Parathyroid adenoma (tissue), 2 donors: ENCODE results near the gene CPT1B.

ENCODE experiments used
- H2AFZ ChIP-seq: fragments of 300-600 bp; sonication (generic); one replicate; pipeline ENCODE4 v1.7.0; 2017; ENCODE audit warnings: antibody characterized with exemption, mild to moderate bottlenecking
- H3K27ac ChIP-seq: fragments of 300-600 bp; sonication (generic); one replicate; pipeline ENCODE4 v1.7.0; 2017
- H3K27me3 ChIP-seq: fragments of 300-600 bp; sonication (generic); one replicate; pipeline ENCODE4 v1.7.0; 2017; ENCODE audit warnings: low read length; ENCODE audit not compliant: control insufficient read depth, insufficient read depth
- H3K36me3 ChIP-seq: fragments of 300-600 bp; sonication (generic); one replicate; pipeline ENCODE4 v1.7.0; 2017; ENCODE audit warnings: low read length; ENCODE audit not compliant: control insufficient read depth, insufficient read depth
- H3K4me1 ChIP-seq: fragments of 300-600 bp; sonication (generic); one replicate; pipeline ENCODE4 v1.7.0; 2017; ENCODE audit warnings: control low read depth
- H3K4me2 ChIP-seq: fragments of 300-600 bp; sonication (generic); one replicate; pipeline ENCODE4 v1.7.0; 2017; ENCODE audit warnings: low read length
- H3K4me3 ChIP-seq: fragments of 300-600 bp; sonication (generic); one replicate; pipeline ENCODE4 v1.7.0; 2017; ENCODE audit warnings: low read depth, low read length
- H3K79me2 ChIP-seq: fragments of 300-600 bp; sonication (generic); one replicate; pipeline ENCODE4 v1.7.0; 2017; ENCODE audit warnings: control low read depth
- H3K9ac ChIP-seq: fragments of 300-600 bp; sonication (generic); one replicate; pipeline ENCODE4 v1.7.0; 2017; ENCODE audit warnings: mild to moderate bottlenecking
- H3K9me3 ChIP-seq: fragments of 300-600 bp; sonication (generic); one replicate; pipeline ENCODE4 v1.7.0; 2017; ENCODE audit warnings: low read length; ENCODE audit not compliant: control insufficient read depth
- TF ChIP-seq, protein P1 (sequence below): fragments of 300-600 bp; sonication (generic); IDR thresholded peaks from one replicate; pipeline ENCODE4 v1.7.0; 2017; ENCODE audit warnings: antibody characterized with exemption, mild to moderate bottlenecking
- donor health status: primary hyperparathyroidism.

The CPT1B gene

DNA sequence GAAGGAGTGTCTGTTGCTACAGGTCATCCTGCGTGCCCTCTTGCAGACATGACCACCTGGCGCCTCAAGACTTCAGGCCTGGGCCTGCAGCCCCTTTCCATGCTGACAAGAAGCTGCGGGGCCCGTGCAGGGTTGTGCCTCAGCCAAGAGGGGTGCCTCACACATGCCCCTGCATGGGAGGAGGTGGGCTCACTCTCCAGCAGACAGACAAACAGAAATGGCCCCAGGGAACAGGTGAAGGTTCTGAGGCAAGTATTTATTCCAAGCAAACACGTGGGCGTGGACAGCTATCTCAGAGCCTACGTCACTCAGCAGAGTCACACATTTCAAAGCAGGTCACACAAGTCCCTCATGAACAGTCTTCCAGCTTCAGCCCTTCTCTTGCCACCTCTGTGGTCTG is 9.6 kb downstream of the CPT1B start:
- H3K36me3 ChIP-seq = no peaks in the 10 kb centered on the region

DNA sequence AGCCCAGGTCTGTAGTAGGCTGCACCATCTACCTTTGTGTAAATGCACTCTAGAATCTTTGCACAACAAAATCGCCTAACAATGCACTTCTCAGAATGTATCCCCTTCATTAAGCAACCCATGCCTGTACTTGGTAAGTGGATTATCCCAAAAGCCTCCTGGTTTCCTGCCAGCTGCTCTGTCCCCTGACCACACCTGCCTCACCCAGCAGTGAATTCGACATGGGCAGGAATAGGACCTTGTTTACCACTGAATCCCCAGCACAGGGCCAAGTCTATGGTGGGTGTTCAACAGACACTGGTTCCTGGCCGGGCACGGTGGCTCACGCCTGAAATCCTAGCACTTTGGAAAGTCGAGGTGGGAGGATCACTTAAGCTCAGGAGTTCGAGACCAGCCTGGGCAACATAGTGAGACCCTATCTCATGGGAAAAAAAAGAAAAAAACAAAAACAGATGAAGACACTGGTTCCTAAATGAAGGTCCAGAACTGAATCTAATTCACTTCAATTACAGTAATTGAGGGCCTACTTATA is 10.4 kb downstream of the CPT1B start:
- TF ChIP-seq, protein P1, sequence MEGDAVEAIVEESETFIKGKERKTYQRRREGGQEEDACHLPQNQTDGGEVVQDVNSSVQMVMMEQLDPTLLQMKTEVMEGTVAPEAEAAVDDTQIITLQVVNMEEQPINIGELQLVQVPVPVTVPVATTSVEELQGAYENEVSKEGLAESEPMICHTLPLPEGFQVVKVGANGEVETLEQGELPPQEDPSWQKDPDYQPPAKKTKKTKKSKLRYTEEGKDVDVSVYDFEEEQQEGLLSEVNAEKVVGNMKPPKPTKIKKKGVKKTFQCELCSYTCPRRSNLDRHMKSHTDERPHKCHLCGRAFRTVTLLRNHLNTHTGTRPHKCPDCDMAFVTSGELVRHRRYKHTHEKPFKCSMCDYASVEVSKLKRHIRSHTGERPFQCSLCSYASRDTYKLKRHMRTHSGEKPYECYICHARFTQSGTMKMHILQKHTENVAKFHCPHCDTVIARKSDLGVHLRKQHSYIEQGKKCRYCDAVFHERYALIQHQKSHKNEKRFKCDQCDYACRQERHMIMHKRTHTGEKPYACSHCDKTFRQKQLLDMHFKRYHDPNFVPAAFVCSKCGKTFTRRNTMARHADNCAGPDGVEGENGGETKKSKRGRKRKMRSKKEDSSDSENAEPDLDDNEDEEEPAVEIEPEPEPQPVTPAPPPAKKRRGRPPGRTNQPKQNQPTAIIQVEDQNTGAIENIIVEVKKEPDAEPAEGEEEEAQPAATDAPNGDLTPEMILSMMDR = no peak
- Histone ChIP-seq H3K9ac (no peak overlapping the region), H3K4me3 (no peak overlapping the region), H3K27me3 (no peaks in the 10 kb centered on the region), H3K4me2 (no peak overlapping the region), H3K4me1 (peaks cover 12% of the 10 kb centered on the region), H2AFZ (no peak overlapping the region), H3K27ac (no peak overlapping the region), H3K9me3 (no peaks in the 10 kb centered on the region), H3K79me2 (no peaks in the 10 kb centered on the region), H3K36me3 (no peaks in the 10 kb centered on the region)

More for the DNA sequence above, 9.6 kb downstream of the CPT1B start:
- Histone ChIP-seq H2AFZ (no peak overlapping the region), H3K27me3 (no peaks in the 10 kb centered on the region), H3K27ac (no peak overlapping the region), H3K79me2 (no peaks in the 10 kb centered on the region), H3K4me2 (no peak overlapping the region), H3K9me3 (no peaks in the 10 kb centered on the region), H3K4me1 (peaks cover 12% of the 10 kb centered on the region), H3K4me3 (no peak overlapping the region), H3K9ac (no peak overlapping the region)
- TF ChIP-seq, protein P1 = no peak

DNA sequence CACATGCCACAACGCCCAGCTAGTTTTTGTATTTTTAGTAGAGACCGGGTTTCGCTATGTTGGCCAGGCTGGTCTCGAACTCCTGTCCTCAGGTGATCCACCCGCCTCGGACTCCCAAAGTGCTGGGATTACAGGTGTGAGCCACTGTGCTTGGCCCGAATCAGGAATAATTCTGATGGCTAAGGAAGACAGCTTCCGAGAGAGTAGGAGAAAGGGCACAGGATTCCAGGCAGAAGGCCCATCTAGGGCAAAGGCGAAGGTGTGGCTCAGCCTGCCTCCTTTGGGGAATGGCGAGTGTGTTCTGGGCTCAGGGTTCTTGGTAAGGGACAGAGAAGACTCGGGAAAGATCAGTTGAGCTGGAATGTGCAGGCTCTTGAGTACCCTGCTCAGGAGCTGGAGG is 13.9 kb downstream of the CPT1B start:
- Histone ChIP-seq H3K27me3 (no peaks in the 10 kb centered on the region), H3K36me3 (no peaks in the 10 kb centered on the region), H3K4me3 (peak overlapping the region; percentile 87), H3K9me3 (no peaks in the 10 kb centered on the region), H3K4me1 (peaks cover under 1% of the 10 kb centered on the region), H3K27ac (peak overlapping the region; percentile 93), H3K9ac (no peak overlapping the region), H2AFZ (no peak overlapping the region), H3K79me2 (no peaks in the 10 kb centered on the region), H3K4me2 (no peak overlapping the region)
- TF ChIP-seq, protein P1 = no peak

DNA sequence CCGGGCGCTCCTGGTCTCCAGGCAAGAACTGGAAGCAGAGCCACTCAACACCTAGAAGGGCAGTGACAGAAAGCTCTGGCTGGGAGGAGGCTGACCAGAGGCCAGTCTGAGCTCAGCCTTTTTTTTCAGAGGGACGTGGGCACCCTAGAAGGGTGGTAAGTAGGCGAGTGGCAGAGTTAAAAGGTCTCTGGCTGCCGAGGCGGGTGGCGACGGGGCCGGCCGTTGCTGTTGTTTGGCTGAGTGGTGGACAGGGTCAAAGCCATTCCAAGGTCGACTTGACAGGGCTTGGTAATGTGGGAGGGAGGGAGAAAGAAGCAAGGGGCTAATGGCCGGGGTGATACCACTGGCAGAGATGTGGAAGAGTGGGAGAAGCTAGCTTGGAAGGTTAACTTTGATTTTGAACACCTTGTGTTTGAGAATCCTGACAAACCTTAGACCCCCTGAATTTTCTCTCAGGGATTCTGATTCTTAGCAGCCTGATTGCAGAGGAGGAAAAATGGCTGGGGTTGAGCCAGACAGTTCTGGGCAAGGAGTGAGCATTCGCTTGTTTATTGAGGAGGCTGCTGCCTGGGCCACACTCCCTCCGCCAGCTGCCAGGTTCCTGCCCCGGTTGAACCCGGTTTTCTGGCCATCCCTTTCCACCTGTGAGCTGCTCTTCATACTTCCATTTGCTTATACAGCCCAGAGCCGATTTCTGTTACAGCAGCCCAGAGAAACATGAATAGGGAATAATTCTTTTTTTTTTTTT is 14.6 kb downstream of the CPT1B start:
- H3K36me3 ChIP-seq = no peaks in the 10 kb centered on the region
- no peaks in the 10 kb centered on the region for H3K27me3 ChIP-seq
- peak overlapping the region; percentile 72 for H2AFZ ChIP-seq
- H3K9me3 ChIP-seq = no peaks in the 10 kb centered on the region
- peak overlapping the region; percentile 98 for H3K4me2 ChIP-seq
- H3K27ac ChIP-seq = peak overlapping the region; percentile 93
- H3K4me1 ChIP-seq = no peaks in the 10 kb centered on the region
- peak overlapping the region; percentile 87 for H3K4me3 ChIP-seq
- no peaks in the 10 kb centered on the region for H3K79me2 ChIP-seq
- H3K9ac ChIP-seq = peak overlapping the region; percentile 53
- TF ChIP-seq, protein P1 = no peak
